Gastroesophageal sphincter (tissue), 3 donors: ENCODE results near the gene HIF1A.

Experiments used
- EP300 ChIP-seq: sonication (generic); formaldehyde crosslinking; IDR thresholded peaks from one replicate; pipeline ENCODE4 v1.6.1; 2017; ENCODE audit warnings: antibody characterized with exemption, mild to moderate bottlenecking
- POLR2AphosphoS5 ChIP-seq: sonication (generic); formaldehyde crosslinking; IDR thresholded peaks from one replicate; pipeline ENCODE4 v1.6.1; 2017; ENCODE audit warnings: antibody characterized with exemption
- TF ChIP-seq, protein P1 (sequence below), 4 experiments: fragments of 200-600 bp in 2 of 4; fragments of 450-650 bp in 2 of 4; sonication (generic) in 1 of 4; IDR thresholded peaks; one replicate each; pipeline ENCODE4 v1.5.1; 2017 to 2019; ENCODE audit warnings: antibody characterized with exemption in 4 of 4, mild to moderate bottlenecking in 2 of 4, moderate library complexity in 2 of 4

DNA sequence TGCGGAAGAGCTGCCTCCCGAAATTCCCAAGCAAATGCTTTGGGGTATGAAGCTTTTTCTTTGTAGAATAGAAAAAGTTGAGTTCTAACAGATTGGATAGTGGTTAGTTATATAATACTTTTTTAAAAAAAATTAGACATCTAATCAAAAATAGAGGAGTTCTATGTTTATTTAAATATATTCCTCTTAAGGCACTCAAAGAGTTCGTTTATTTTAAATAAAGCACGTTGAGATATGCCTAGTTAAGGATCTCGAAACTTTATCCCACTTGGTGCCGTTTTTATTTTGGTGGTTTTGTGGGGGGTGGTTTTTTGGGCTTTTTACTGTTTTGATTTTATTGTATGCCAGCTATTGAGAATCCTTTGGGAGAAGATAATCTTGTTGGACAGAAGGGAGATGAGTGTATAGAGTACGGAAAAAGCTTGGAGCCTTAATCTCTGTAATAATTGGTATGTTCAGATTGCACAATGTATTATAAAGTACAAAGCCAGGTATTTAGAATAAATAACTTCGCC, 56.2 kb downstream of the HIF1A start:
- TF ChIP-seq EP300, result no peak
- TF ChIP-seq, protein P1, sequence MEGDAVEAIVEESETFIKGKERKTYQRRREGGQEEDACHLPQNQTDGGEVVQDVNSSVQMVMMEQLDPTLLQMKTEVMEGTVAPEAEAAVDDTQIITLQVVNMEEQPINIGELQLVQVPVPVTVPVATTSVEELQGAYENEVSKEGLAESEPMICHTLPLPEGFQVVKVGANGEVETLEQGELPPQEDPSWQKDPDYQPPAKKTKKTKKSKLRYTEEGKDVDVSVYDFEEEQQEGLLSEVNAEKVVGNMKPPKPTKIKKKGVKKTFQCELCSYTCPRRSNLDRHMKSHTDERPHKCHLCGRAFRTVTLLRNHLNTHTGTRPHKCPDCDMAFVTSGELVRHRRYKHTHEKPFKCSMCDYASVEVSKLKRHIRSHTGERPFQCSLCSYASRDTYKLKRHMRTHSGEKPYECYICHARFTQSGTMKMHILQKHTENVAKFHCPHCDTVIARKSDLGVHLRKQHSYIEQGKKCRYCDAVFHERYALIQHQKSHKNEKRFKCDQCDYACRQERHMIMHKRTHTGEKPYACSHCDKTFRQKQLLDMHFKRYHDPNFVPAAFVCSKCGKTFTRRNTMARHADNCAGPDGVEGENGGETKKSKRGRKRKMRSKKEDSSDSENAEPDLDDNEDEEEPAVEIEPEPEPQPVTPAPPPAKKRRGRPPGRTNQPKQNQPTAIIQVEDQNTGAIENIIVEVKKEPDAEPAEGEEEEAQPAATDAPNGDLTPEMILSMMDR (IDR thresholded peaks at IDR 0.05), result no peak
- no peak for TF ChIP-seq POLR2AphosphoS5
